Bone marrow (tissue), 2 donors: Measurements from ENCODE around the gene SRSF10.
"Not testable (repeated sequence)": the region's sequence is repeated elsewhere in the genome, so short reads cannot be mapped to it uniquely, and the experiment has no call there.

Source experiments
- DNase-seq, 2 donors: peaks; one replicate each; lab custom pipeline; 2025; lab: John Stamatoyannopoulos, UW

Gene SRSF10

DNA sequence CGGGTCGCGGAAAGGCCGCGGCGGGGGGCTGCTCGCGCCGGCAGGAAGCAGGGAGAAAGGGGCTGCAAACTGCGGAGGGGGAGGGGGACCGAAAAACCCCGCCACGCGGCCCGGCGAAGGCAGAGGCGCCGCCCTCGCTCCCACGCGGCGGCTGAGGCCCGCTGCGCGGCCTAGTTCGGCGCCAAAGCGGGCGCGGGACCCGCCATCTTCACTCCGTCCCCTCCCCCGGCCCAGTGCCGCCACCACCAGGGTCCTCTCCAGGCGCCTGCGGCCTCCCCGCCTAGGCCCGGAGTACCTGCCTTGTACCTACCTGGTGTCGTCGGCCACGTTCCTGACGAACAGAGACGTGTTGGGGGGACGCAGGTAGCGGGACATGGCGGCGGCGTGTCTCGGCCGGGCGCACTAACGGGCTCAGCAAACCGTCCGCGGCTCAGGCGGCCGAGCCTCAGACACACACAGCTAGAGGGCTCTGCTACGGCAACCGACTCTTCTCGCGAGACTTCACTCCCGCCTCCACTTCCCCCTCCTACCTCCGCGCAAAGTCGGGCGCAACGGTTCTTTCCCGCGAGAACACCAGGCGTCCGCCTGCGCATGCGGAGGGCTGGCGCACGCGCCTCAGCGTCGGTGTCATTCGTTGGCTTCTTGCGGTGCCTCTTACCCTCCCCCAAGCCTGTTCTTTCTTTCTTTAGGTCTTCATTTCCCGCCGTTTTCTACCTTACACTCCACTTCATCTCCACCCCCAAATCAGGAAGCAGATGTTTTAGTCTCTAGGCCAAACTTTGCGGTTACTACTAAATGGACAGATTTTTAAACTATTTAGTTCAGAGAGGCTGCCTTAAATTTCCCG lies at the start of gene SRSF10:
Gene SRSF10 (minus strand): TSS at position 447 of the 847 bp plus-strand sequence. CDS start 72 bp downstream, at position 375.
- peak; percentile 88 to 98 for DNase-seq

DNA sequence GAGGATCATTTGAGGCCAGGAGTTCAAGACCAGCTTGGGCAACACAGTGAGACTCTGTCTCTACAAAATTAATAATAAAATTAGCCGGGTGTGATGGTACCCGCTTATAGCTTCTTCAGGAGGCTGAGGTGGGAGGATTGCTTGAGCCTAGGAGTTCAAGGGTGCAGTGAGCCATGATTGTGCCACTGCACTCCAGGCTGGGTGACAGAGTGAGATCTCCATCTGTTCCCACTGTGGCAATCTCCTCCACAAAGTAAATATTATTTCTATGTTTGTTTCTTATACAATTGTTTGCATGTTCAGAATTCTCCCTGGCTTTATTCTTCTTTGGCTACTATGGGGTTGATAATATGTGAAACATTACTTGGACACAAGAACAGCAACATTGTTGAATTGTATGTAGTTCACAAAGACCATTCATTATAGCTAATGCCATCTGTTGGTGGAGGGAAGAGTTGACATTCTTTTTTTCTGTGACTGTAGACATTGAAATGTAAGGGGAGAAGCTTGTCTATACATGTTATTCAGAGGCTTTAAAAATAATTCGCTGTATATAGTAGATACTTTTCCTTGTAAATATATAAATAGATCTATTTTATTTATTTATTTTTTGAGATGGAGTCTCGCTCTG lies 47.8 kb upstream of the SRSF10 start:
- DNase-seq = no peak

DNA sequence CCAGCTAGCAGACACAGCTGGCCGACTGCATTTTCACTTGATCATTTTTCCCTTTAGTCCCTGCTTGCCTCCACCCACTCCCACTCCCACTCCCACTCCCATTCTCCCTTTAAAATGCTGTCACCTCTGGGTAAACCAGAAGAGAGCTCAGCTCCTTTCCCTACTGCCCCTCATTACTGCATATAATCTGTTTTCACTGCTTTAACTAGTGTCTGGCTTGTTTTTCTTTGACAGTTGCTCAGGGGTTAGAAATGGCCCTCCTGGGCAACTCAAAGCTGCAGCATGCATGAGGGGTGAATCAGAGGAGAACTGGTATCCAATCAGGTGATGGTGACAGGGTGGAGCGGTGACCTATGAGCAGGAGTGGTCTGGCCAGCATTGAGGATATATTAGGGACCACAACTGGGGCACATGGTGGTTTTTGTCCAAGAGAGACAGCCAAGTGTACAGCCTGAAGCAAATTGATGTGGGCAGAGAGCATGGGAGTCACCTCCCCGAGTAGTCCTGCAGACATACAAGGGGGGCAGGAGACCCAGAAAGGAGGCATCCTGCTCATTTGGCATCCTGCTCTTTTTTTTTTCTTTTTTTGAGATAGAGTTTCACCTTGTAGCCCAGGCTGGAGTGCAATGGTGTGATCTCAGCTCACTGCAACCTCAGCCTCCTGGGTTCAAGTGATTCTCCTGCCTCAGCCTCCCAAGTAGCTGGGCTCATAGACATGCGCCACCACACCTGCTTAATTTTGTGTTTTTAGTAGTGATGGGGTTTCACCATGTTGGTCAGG lies 42.6 kb upstream of the SRSF10 start:
- DNase-seq = no peak

DNA sequence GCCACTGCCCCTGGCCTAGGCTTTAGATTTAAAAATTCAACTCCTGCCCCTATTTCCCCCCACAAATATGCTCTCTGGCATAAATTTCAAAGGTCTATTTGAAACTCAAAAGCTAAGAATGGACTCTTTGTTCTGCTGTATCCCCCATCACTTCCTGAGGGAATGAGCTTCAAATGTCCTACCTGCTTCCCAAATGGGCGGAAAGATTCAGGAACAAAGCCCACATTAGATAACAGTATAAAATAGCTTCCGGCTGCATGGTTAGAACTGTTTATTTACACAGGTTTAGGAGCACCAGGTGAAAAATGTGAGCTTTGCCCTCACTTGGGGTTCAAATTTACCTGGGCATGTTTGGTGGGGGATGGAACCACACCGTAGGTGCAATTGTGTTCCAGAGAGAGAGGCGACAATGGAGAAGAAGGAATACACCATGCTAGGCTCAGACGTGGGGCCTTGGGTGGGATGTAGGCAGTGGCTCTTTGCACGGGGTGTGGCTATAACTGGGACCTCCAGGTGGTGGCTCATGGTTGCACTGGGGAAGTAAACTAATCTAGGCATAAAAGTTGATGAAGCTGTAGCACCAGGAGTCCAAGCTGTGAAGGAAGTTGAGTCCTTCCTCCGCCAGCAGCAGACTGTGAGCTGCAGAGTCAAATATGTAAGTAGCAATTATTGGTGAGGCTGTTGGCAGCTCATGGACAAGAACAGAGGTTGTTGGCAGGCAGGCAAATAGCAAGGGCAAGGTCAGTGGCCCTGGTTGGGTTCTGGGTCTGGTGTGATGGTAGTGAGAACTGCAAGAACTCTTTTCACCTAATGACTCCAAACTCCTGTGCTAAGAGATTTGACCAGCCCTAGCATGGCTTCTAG lies 41.5 kb upstream of the SRSF10 start:
- DNase-seq = no peak

DNA sequence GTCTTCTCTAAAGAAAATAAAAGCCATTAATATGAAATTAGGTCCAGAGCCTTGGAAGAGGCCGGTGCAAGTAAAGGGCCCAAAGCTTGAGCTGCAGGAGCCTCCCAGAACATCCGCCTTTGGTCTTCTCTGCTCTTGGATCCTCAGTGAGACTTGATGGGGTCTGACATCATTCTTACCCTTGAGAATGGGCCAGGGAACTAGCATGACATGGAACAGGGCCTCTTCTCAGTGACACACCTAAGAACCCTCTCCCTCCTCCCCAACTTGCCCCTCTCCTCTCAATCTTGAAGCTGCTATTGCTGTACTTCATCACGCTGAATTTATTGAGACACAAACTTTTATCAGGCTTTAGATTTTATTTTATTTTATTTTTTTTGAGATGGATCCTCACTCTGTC lies 40.3 kb upstream of the SRSF10 start:
- DNase-seq = no peak

DNA sequence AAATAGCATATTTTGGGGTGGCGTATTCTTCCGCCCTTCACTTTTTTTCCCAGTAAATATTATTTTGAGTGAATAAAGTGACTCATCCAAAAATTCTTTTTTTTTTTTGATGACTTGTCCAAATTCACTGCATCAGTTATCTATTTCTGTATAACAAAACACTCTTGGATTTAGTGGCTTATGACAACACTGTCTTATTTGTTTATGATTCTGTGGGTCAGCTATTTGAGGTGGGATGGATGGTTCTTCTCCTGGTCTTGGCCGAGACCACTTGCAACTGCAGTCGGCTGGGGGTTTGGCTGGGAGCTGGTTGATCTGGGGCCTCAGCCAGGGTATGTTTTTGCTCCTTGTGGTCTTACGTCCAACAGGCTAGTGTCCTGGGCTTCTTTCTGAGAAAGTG lies 39.9 kb upstream of the SRSF10 start:
- no peak for DNase-seq

DNA sequence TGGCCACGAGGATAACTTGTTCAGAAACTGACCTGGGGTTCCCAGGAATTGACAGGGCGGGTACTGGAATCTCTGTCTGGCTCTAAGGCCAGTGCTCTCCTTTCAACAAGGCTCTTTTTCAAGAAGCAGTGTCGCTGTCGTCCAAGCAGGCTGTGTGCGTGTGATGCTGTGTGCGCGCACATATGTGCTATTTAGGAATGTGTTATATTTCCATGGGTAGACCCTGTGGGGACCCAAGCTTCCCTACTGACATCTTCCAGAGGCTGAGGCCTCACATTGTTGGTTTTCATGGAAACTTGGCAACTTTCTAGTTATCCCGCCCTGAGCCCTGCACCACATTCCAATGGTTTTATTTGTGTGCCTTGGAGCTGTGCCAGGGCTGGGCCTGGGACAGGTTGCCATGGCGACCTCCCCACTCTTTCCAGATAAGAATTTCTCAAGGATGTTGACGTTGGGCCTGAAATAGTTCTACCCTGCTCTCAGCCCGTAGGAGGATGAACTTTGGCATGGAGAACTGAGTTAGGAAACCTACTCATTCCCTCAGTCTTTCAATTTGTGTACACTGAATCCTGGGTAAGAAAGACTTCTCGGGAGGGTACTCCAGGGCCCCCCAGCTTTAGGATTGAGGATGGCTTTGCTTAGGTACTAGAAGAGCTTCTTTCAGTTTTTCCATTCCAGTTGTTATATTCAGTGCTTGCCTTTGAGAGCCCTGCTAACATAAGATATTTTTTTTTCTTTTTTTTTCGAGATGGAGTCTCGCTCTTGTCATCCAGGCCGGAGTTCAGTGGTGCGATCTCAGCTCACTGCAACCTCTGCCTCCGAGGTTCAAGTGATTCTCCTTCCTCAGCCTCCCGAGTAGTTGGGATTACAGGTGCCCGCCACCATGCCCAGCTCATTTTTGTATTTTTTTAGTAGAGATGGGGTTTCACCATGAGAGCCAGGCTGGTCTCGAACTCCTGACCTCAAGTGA lies 38.8 kb upstream of the SRSF10 start:
- DNase-seq = no peak

DNA sequence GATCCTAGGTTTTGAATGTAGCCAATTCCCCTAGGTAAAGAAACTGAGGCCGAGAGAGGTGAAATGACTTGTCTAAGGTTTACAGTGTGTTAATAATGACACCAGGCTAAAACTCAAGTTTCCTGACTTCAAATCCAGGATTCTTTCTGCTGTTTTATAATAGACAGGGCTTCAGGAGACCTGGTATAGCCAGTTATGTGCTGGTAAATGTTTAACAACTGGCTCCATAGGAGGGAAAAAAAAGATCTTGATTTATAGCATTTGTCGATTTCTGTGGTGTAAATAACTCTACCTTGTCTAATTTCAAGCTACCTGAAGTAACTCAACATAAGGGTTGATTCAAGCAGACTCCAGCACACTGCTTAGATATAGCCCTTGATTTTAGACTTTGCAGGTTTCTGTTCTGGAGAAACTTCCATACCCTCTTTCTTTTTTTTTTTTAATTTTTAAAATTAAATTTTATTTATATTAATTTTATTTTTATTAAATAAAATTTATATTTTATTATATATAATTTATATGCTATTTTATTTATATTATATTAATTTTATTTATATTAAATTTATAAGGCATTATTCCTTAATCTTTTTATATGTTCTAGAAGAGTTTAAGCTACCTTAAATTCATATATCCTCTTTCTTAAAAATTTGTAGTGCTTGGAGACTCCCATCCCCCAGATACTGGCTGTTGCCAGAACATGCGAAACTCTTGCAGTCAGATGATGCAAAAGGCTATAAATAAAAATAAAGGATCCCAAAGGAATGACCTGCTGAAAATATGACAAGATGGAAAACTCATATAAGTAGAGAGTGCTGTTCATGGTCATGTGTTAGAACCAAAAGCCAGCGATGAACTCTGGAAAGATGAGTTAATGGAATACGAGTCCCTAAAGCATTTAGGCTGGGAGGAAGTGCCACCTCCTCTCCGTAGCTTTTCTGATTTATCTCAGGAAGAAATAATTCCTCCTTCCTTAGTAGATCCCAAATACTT lies 35.4 kb upstream of the SRSF10 start:
- no peak for DNase-seq

DNA sequence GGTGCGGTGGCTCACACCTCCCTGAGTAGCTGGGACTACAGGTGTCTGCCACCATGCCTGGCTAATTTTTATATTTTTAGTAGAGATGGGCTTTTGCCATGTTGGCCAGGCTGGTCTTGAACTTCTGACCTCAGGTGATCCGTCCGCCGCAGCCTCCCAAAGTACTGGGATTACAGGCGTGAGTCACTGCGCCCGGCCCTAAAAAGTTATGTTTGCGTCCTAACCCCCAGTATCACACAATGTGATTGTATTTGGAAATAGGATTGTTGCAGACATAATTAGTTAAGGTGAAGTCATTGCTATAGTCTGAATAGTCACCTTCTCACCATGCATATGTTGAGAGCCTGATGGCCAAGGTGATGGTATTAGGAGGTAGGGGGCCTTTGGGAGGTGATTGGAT lies 32.8 kb upstream of the SRSF10 start:
- not testable (repeated sequence) for DNase-seq

DNA sequence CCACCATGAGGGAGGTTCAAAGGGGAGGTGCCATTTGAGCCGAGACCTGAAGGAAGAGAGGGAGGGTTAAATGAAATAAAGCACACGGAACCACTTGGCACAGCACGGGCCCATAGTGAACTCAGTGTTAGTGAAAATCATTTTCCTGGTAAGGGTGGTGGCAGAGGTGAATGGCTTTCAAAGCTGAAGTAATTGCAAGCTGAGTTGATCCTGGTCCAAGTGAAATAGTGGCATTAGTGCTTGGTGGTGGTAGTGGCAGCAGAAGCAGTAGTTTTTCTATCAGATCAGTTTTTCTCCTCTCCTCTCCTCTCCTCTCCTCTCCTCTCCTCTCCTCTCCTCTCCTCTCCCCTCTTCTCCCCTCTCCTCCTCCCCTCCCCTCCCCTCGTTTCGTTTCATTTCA lies 30.5 kb upstream of the SRSF10 start:
- DNase-seq = no peak

DNA sequence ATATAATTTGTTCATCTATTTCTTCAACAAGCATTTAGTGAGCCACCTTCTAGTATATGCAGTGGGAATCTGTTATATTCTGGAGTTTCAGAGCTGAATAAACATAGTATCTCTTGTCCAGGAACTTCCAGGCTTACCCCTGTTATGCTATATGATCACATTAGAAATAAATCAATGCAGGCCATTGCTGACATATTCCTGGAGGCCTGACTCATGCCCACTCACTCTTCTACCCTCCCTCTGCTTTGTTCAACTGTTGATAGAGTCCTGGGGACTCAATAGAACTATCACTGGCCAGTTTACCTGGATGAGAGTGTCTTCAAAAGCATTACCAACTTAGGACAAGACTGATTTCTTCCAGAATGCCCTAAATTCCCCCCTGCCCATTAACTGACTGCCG lies 29.3 kb upstream of the SRSF10 start:
- no peak for DNase-seq

DNA sequence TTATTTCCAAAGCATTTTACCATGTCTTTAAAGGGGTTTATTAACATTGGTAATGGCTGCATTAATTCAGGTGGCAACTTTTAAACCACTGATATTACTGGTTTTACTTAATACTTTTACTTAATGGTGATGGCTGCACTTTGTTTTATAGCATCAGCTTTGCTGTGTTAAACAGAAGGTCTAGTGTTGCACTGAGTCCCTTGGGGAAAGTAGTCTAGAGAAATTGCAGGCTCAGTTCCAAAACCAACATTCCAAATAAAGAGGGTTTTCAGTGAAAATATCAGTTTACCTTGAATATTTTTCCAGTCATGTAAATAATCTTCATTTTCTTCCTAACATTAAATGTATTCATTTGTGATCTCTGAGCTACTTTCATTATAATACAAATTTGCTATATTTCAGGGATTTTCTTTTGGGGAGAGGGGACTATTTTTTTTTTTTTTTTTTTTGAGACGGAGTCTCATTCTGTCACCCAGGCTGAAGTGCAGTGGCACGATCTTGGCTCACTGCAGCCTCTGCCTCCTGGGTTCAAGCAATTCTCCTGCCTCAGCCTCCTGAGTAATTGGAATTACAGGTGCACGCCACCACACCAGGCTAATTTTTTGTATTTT lies 28.6 kb upstream of the SRSF10 start:
- DNase-seq = not testable (repeated sequence)

DNA sequence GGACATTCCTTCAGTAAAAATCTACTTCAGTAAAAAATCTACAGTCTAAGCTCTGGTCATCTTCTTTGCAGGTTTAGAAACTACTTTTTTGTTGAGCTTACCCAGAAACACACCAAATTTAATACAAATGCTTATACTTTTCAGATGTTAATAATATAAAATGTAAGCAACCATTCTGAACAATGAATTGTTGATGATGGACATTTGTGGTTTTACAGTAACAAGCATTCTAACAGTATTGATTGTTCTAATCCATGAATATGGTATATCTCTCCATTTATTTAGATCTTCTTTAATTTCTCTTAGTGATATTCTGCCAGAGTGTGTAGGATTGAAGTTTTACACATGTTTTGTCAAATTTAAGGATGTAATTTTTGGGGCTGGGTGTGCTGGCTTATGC lies 27.0 kb upstream of the SRSF10 start:
- no peak for DNase-seq

DNA sequence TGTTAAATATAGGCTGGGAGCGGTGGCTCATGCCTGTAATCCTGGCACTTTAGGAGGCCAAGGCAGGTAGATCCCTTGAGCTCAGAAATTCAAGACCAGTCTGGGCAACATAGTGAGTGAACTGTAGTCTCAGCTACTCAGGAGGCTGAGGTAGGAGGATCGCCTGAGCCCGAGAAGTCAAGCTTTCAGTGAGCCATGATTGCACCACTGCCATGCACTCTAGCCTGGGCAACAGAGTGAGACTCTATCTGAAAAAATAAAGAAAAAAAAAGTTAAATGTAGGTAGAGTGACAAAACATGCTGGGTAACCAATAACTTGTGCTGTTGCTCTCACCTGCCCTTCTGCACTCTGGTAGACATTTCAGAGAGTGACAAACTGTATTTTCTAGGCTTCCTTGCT lies 25.0 kb upstream of the SRSF10 start:
- DNase-seq = no peak

DNA sequence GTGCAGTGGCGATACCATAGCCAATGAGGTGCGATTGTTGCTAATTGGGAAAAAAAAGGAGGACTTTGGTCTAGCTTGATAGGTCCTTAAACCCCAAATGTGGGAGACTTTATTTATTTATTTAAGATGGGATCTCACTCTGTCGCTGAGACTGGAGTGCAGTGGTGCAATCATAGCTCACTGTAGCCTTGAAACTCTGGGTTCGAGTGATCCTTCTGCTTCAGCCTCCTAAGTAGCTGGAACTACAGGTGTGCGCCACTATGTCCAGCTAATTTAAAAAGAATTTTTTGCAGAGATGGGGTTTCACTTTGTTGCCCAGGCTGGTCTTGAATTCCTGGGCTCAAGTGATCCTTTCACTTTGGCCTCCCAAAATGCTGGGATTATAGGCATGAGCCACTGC lies 24.0 kb upstream of the SRSF10 start:
- no peak for DNase-seq

DNA sequence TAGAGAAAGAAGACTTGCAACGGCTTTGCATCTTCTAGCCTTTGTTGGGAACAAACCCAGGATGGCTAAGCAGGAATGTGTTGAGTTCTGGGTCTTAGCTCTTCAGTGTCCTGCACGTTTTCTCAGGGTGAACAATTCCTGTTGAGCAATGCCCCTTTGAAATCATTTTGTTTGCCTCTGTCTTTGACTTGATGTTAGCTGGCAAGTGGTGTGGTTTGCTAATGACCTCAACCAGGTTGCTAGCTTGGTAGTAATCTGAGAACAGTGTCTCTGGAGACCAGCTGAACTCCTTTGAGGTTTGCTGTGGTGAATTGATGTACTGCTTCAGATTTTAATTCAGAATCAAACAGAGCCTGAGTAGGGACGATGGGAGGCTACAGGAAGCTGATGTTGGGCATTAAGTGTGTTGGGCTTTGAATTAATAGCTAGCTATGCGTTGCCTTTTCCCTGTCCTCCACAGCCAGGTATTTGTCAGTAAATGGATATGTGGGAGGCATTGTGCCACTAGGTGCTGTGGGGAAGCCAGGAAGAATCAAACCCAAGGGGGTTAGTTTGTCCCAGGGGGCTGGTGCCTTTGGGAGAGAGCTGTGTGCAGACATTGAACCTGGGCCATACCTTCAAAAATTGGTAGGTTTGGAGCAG lies 23.3 kb upstream of the SRSF10 start:
- DNase-seq = no peak

DNA sequence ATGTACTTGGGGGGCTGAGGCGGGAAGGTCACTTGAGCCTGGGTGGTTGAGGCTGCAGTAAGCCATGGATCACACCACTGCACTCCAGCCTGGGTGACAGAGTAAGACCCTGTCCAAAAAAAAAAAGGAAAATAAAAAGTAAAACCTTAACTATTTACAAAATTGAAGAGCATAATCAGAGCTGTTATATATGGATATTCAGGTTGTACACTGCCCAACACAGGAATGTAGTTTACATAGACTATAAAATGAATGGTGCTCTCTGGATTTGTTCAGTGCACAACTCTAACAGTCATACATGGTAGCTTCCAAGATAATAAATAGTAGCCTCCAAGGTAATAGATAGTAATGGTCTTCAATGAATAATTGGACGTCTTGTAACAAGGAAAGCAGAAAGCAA lies 22.6 kb upstream of the SRSF10 start:
- DNase-seq = no peak

DNA sequence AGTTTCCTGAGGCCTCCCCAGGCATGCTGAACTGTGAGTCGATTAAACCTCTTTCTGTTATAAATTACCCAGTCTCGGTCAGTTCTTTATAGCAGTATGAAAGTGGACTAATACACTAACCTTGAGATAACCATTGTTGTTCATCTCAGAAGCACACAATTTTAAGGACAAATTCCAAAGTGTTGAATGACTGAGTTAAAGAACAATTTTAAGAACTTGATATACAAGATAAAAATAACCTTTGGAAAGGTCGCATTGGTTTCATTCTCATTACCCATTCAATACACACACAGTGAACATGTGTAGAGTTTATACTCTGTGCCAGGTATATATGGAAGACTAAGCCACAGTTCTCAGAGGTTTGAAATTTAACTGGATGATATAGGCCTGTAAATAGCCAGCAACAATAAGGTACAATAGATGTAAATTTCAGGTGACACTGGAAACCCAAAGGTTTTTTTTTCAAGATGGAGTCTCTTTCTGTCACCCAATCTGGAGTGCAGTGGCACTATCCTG lies 19.1 kb upstream of the SRSF10 start:
- no peak for DNase-seq
